Mammary epithelial cell (primary cell): ENCODE data around the gene CDH4.

Experiments used
- EZH2 ChIP-seq: IDR thresholded peaks from 2 replicates; pipeline ENCODE4 v1.6.1; 2012; ENCODE audit warnings: low read length, inconsistent platforms, borderline replicate concordance
- TF ChIP-seq, protein P1 (sequence below), 2 donors: IDR thresholded peaks in 1 of 2; conservative IDR thresholded peaks in 1 of 2; 2 replicates each; pipeline ENCODE4 v1.5.1; 2011 to 2012; ENCODE audit warnings: inconsistent platforms in 2 of 2, low read length in 2 of 2, mild to moderate bottlenecking in 2 of 2, control low read depth in 1 of 2, low read depth in 1 of 2; ENCODE audit not compliant: insufficient read depth in 1 of 2; ENCODE audit errors: extremely low read depth in 1 of 2

DNA sequence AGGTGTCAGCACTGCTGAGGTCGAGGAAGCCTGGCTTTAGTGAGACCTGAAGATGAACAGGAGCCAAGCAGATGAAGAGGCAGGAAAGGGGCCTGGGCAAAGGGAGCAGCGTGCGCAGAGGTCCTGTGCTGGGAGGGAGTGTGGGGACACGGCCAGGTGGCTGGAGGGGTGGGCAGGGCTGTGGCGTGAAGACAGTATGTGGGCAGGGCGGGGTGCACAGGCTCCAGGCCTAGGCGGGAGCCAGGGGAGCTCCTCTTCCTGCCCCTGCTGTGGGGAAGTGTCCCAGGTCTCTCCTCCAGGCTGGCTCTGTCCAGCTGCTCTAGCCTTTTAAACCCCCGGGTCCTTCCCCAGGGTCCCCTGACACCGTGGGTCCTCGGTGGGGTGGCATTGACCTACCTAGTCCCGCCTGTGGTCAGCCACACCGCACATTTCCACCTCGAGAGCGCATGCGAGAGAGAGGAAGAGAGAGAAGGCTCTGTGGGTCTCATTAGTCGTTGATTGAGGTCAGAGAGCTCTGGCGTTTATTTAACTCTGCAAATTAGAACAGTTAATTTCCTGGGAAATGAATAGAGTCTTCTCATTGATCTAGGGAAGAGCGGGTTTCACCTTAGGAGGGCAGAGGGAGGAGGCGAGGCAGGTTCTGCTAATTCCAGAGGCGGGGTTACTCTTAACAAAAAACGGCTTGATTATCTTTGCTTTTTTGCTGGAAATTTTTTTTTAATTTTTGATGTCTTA is 68.8 kb downstream of the CDH4 start:
- TF ChIP-seq, protein P1, sequence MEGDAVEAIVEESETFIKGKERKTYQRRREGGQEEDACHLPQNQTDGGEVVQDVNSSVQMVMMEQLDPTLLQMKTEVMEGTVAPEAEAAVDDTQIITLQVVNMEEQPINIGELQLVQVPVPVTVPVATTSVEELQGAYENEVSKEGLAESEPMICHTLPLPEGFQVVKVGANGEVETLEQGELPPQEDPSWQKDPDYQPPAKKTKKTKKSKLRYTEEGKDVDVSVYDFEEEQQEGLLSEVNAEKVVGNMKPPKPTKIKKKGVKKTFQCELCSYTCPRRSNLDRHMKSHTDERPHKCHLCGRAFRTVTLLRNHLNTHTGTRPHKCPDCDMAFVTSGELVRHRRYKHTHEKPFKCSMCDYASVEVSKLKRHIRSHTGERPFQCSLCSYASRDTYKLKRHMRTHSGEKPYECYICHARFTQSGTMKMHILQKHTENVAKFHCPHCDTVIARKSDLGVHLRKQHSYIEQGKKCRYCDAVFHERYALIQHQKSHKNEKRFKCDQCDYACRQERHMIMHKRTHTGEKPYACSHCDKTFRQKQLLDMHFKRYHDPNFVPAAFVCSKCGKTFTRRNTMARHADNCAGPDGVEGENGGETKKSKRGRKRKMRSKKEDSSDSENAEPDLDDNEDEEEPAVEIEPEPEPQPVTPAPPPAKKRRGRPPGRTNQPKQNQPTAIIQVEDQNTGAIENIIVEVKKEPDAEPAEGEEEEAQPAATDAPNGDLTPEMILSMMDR (conservative IDR thresholded peaks at IDR 0.05 in 1 of 2, IDR thresholded peaks at IDR 0.05 in 1 of 2; ENCODE audit: extremely low read depth in 1 of 2, insufficient read depth in 1 of 2, low read depth in 1 of 2, low read length in 2 of 2), result no peak
- no peak for TF ChIP-seq EZH2
